Measurements from ENCODE around the gene IWS1.
A peak's percentile ranks its signal among the peaks of the same experiment; 100 is the strongest.

The IWS1 gene

GRCh38 chr2:127563458-127564428, 37.5 kb upstream of the IWS1 start:
- Histone ChIP-seq H3K4me3 (ENCODE audit: low read depth in 1 of 2, low read length in 1 of 2) (no peak overlapping the region), H3K27ac (peak overlapping the region; percentile 53), H3K27me3 (no peaks in the 10 kb centered on the region), H3K9me3 (no peaks in the 10 kb centered on the region), H3K36me3 (no peaks in the 10 kb centered on the region), H3K4me1 (ENCODE audit: control insufficient read depth in 1 of 2, insufficient read depth in 1 of 2, low read depth in 1 of 2, low read length in 1 of 2) (peaks cover 15 to 18% of the 10 kb centered on the region in 2 experiments)
- no peak for TF ChIP-seq CTCF (IDR thresholded peaks at IDR 0.05)

- Histone ChIP-seq H3K27me3 (peaks cover 7% of the 10 kb centered on the region), H3K4me1 (ENCODE audit: control insufficient read depth in 1 of 2, insufficient read depth in 1 of 2, low read depth in 1 of 2, low read length in 1 of 2) (peaks cover 15 to 18% of the 10 kb centered on the region in 2 experiments), H3K36me3 (no peaks in the 10 kb centered on the region), H3K27ac (peak overlapping the region; percentile 53), H3K9me3 (no peaks in the 10 kb centered on the region), H3K4me3 (ENCODE audit: low read depth in 1 of 2, low read length in 1 of 2) (no peak overlapping the region)
- TF ChIP-seq CTCF (IDR thresholded peaks at IDR 0.05) = no peak
These were observed 36.6 kb upstream of the IWS1 start for GRCh38 chr2:127562936-127563335.

DNA sequence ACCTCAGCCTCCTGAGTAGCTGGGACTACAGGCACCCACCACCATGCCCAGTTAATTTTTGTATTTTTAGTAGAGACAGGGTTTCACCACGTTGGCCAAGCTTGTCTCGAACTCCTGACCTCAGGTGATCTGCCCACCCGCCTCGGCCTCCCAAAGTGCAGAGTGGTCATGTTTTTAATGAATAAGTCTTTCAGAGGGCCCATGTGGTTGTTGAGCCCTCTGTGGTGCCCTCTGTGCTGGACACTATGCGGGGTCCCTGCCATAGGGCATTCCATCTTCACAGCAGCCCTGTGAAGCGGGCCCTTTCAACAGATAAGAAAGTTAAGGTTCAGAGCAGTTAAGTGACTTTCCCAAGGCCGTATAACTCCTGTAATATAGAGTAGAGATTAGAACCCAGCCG, 35.1 kb upstream of the IWS1 start:
- no peak for TF ChIP-seq CTCF (IDR thresholded peaks at IDR 0.05)
- H3K4me3 ChIP-seq (ENCODE audit: low read depth in 1 of 2, low read length in 1 of 2) = no peak overlapping the region
- H3K9me3 ChIP-seq = no peaks in the 10 kb centered on the region
- no peak overlapping the region for H3K27ac ChIP-seq
- H3K4me1 ChIP-seq (ENCODE audit: control insufficient read depth in 1 of 2, insufficient read depth in 1 of 2, low read depth in 1 of 2, low read length in 1 of 2) = peaks cover 15 to 18% of the 10 kb centered on the region in 2 experiments
- peaks cover 7% of the 10 kb centered on the region for H3K27me3 ChIP-seq
- no peaks in the 10 kb centered on the region for H3K36me3 ChIP-seq

GRCh38 chr2:127560931-127561280, 34.6 kb upstream of the IWS1 start:
- no peaks in the 10 kb centered on the region for H3K36me3 ChIP-seq
- H3K4me1 ChIP-seq (ENCODE audit: control insufficient read depth in 1 of 2, insufficient read depth in 1 of 2, low read depth in 1 of 2, low read length in 1 of 2) = peaks cover 15 to 18% of the 10 kb centered on the region in 2 experiments
- H3K27me3 ChIP-seq = peaks cover 7% of the 10 kb centered on the region
- no peak for TF ChIP-seq CTCF (IDR thresholded peaks at IDR 0.05)
- H3K4me3 ChIP-seq (ENCODE audit: low read depth in 1 of 2, low read length in 1 of 2) = no peak overlapping the region
- H3K27ac ChIP-seq = no peak overlapping the region
- H3K9me3 ChIP-seq = no peaks in the 10 kb centered on the region

DNA sequence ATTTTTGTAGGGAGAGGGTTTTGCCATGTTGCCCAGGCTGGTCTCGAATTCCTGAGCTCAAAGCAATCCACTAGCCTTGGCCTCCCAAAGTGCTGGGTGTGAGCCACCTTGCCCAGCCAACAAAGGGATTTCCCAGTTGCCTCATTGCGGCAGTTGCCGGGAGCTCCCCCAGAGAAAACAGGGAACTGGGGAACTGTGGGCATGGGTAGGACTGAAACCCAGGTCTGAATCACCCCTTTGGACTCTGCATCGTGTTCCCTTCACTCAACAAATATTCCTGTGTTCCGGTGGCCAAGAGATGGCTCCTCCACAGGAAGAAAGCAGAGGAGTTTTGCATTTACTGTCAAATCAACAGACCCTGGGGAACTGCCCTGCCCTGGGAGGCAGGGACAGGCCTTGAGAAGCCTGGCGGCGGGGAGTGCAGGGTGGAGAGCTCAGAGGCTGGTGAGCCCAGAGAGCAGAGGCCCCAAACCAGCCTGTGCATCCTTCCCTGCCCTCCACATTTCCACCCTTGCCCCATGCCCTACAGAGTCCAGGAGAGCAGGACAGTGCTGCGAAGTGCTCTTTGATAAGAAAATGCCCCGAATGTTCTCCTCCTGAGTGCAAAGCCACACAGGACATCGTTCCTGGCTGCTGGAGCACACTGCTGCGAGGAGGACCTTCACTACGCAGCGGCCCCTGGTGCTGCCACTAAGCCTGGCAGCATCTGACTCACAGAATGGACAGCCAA, 34.1 kb upstream of the IWS1 start:
- peaks cover 7% of the 10 kb centered on the region for H3K27me3 ChIP-seq

More for the DNA sequence above, 34.1 kb upstream of the IWS1 start:
- Histone ChIP-seq H3K27ac (no peak overlapping the region), H3K4me1 (ENCODE audit: control insufficient read depth in 1 of 2, insufficient read depth in 1 of 2, low read depth in 1 of 2, low read length in 1 of 2) (peaks cover 15 to 18% of the 10 kb centered on the region in 2 experiments), H3K9me3 (no peaks in the 10 kb centered on the region), H3K36me3 (no peaks in the 10 kb centered on the region), H3K4me3 (ENCODE audit: low read depth in 1 of 2, low read length in 1 of 2) (no peak overlapping the region)
- TF ChIP-seq CTCF (IDR thresholded peaks at IDR 0.05) = no peak

All from neutrophil (primary cell).